Inferior parietal cortex (tissue), 1 donor: ENCODE results near the gene GJA1.

ENCODE experiments used
- DNase-seq: peaks from one replicate; pipeline ENCODE4 v3.0.0-alpha.2; 2016; ENCODE audit errors: extremely low spot score

GJA1 gene

DNA sequence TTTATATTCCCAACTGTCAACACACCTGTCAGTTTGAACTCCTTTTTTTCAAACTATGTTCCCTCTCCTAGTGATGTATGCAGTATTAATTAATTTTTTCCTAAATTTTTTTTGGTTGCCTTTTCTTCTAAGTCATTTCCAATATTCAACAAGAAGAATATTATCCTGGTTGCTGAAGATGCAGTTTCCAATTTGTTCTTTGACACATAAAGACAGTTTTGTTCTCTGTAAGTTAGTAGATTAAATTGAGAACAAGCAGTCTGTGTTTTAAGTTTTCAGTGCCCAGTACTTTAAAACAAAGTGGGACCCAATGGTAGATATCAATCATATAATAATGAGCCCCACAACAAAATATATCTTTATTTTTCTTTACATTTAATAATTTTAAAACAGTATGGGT, 47.3 kb downstream of the GJA1 start:
- no peak for DNase-seq

DNA sequence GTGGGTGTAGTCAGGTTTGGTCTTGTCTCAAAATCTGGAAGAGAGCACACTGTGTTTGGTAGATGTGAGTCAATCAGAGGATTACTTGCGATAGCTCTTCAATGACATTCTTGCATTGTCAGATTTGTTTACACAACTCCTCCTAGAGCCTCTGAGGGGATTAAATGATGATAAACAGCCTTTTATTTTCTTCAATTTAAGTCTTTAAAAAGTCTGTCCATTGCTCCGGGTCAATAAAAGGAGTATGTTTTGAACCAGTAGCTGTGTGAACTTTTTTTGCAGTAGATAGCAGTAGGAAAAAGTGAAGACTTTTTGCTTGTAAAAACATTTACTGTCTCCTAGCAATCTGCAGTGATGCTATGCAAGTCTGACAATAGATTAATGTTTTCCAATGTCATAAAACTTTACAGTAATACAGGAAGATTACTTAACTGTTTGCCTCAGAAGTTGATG, 49.9 kb downstream of the GJA1 start:
- DNase-seq: no peak

- DNase-seq: no peak
These were observed 56.1 kb downstream of the GJA1 start for GRCh38 chr6:121491576-121491975.

DNA sequence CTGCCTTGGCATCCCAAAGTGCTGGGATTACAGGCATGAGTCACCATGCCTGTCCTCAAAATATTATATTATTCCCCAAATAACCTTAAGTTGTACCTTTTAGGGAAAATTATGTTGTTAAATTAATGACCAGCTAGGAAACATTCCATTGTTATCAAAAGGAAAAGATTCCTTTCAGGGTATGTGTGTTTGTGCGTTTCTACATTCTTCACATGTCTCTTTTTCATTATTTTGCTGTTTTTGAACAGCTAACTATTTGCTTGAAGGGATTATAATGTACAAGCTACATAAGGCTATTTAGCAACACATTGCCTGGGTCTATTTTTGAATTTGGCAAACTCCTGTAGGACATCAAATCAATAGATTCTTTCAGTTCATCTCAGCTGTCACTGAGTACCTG, 57.1 kb downstream of the GJA1 start:
- no peak for DNase-seq

GRCh38 chr6:121497970-121498375, 62.5 kb downstream of the GJA1 start:
- DNase-seq: no peak

GRCh38 chr6:121498481-121499276, 63.2 kb downstream of the GJA1 start:
- DNase-seq: no peak
